ENCODE measurements around the gene IFT43.
A peak's percentile ranks its signal among the peaks of the same experiment; 100 is the strongest.

IFT43 gene

DNA sequence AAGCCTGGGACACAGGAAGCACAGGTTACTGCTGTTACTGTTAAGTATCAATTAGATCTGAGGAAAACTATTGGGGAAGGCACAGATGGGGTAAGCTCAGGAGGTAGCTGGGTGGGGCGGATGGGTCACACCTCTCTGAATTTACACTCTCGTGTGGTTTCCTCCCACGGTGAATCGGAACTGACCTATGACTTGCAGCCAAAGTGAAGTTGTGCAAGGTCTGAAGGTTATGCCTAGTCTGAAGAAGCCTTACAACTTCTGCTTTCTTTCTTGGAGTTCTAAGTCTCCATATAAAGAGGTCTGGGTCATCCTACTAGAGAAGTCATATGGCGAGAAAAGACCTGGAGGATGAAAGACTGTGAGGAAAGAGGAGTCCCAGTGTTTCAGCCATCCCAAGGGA, 140.5 kb downstream of the IFT43 start:
- no peak for DNase-seq
- Histone ChIP-seq H2BK12ac (ENCODE audit: low read length) (no peak overlapping the region), H3K4me2 (ENCODE audit: low read length) (no peak overlapping the region), H3K27me3 (ENCODE audit: insufficient read depth, low read length) (no peaks in the 10 kb centered on the region), H2BK120ac (ENCODE audit: insufficient read depth, low read length, poor library complexity) (no peak overlapping the region), H4K12ac (ENCODE audit: low read depth, low read length) (no peak overlapping the region), H3K36me3 (ENCODE audit: control insufficient read depth in 1 of 2, insufficient read depth in 2 of 2, low read length in 2 of 2) (no peaks in the 10 kb centered on the region), H3K4ac (ENCODE audit: low read depth, low read length) (no peak overlapping the region), H3K9ac (ENCODE audit: low read length) (no peak overlapping the region), H4K8ac (ENCODE audit: low read depth, low read length) (no peak overlapping the region), H2BK5ac (ENCODE audit: low read depth, low read length, poor library complexity) (no peak overlapping the region), H3K18ac (ENCODE audit: low read length) (no peak overlapping the region), H3K9me3 (ENCODE audit: insufficient read depth, low read depth, low read length) (no peaks in the 10 kb centered on the region), H3K79me1 (ENCODE audit: low read length) (no peaks in the 10 kb centered on the region), H2AK5ac (ENCODE audit: low read length) (no peak overlapping the region), H3K4me3 (ENCODE audit: low read depth, low read length) (no peak overlapping the region), H3K79me2 (ENCODE audit: control insufficient read depth, insufficient read depth, low read length, poor library complexity) (no peaks in the 10 kb centered on the region), H2AFZ (ENCODE audit: insufficient read depth, low read length, poor library complexity) (no peak overlapping the region), H3K27ac (ENCODE audit: low read depth, low read length) (no peak overlapping the region), H3K14ac (ENCODE audit: low read length) (no peak overlapping the region), H3K23ac (ENCODE audit: low read length) (no peak overlapping the region), H3K4me1 (ENCODE audit: control insufficient read depth in 1 of 2, insufficient read depth in 2 of 2, low read length in 2 of 2) (no peaks in the 10 kb centered on the region), H4K91ac (ENCODE audit: low read depth, low read length) (no peak overlapping the region)
- WGBS (ENCODE audit: extremely low coverage, insufficient coverage, insufficient read length) = no CpG with 5 or more reads among the region's 5 CpGs

- no peak overlapping the region for H3K4me2 ChIP-seq (ENCODE audit: low read length)
- no peak overlapping the region for H2BK120ac ChIP-seq (ENCODE audit: insufficient read depth, low read length, poor library complexity)
- H3K4me3 ChIP-seq (ENCODE audit: low read depth, low read length) = no peak overlapping the region
- H3K18ac ChIP-seq (ENCODE audit: low read length) = no peak overlapping the region
- H2BK12ac ChIP-seq (ENCODE audit: low read length) = no peak overlapping the region
- no peak overlapping the region for H3K14ac ChIP-seq (ENCODE audit: low read length)
- no peaks in the 10 kb centered on the region for H3K4me1 ChIP-seq (ENCODE audit: control insufficient read depth in 1 of 2, insufficient read depth in 2 of 2, low read length in 2 of 2)
- no peak overlapping the region for H2AFZ ChIP-seq (ENCODE audit: insufficient read depth, low read length, poor library complexity)
- DNase-seq = no peak
- H3K23ac ChIP-seq (ENCODE audit: low read length) = no peak overlapping the region
- no peak overlapping the region for H3K9ac ChIP-seq (ENCODE audit: low read length)
- H3K79me2 ChIP-seq (ENCODE audit: control insufficient read depth, insufficient read depth, low read length, poor library complexity) = no peaks in the 10 kb centered on the region
- no peaks in the 10 kb centered on the region for H3K36me3 ChIP-seq (ENCODE audit: control insufficient read depth in 1 of 2, insufficient read depth in 2 of 2, low read length in 2 of 2)
- no peaks in the 10 kb centered on the region for H3K79me1 ChIP-seq (ENCODE audit: low read length)
- no peak overlapping the region for H3K27ac ChIP-seq (ENCODE audit: low read depth, low read length)
- peaks cover 6% of the 10 kb centered on the region for H3K27me3 ChIP-seq (ENCODE audit: insufficient read depth, low read length)
- no peaks in the 10 kb centered on the region for H3K9me3 ChIP-seq (ENCODE audit: insufficient read depth, low read depth, low read length)
- H4K91ac ChIP-seq (ENCODE audit: low read depth, low read length) = no peak overlapping the region
- no peak overlapping the region for H2BK5ac ChIP-seq (ENCODE audit: low read depth, low read length, poor library complexity)
- no peak overlapping the region for H3K4ac ChIP-seq (ENCODE audit: low read depth, low read length)
- H4K12ac ChIP-seq (ENCODE audit: low read depth, low read length) = no peak overlapping the region
- WGBS (ENCODE audit: extremely low coverage, insufficient coverage, insufficient read length) = no CpG with 5 or more reads among the region's 3 CpGs
- no peak overlapping the region for H4K8ac ChIP-seq (ENCODE audit: low read depth, low read length)
- H2AK5ac ChIP-seq (ENCODE audit: low read length) = no peak overlapping the region
These were observed 144.5 kb downstream of the IFT43 start for GRCh38 chr14:76129851-76130576.

- no peak overlapping the region for H3K14ac ChIP-seq (ENCODE audit: low read length)
- H3K4me1 ChIP-seq (ENCODE audit: control insufficient read depth in 1 of 2, insufficient read depth in 2 of 2, low read length in 2 of 2) = no peaks in the 10 kb centered on the region
- peak in 1 of 2 donors; percentile 8 for DNase-seq
- H3K9ac ChIP-seq (ENCODE audit: low read length) = no peak overlapping the region
- no peak overlapping the region for H3K4ac ChIP-seq (ENCODE audit: low read depth, low read length)
- H2BK5ac ChIP-seq (ENCODE audit: low read depth, low read length, poor library complexity) = no peak overlapping the region
- peaks cover 6% of the 10 kb centered on the region for H3K27me3 ChIP-seq (ENCODE audit: insufficient read depth, low read length)
- no peak overlapping the region for H4K91ac ChIP-seq (ENCODE audit: low read depth, low read length)
- H3K36me3 ChIP-seq (ENCODE audit: control insufficient read depth in 1 of 2, insufficient read depth in 2 of 2, low read length in 2 of 2) = no peaks in the 10 kb centered on the region
- no peak overlapping the region for H3K23ac ChIP-seq (ENCODE audit: low read length)
- no peak overlapping the region for H3K4me3 ChIP-seq (ENCODE audit: low read depth, low read length)
- no CpG with 5 or more reads among the region's 30 CpGs for WGBS (ENCODE audit: extremely low coverage, insufficient coverage, insufficient read length)
- H3K4me2 ChIP-seq (ENCODE audit: low read length) = no peak overlapping the region
- H2BK12ac ChIP-seq (ENCODE audit: low read length) = no peak overlapping the region
- H3K9me3 ChIP-seq (ENCODE audit: insufficient read depth, low read depth, low read length) = no peaks in the 10 kb centered on the region
- no peak overlapping the region for H3K18ac ChIP-seq (ENCODE audit: low read length)
- H3K27ac ChIP-seq (ENCODE audit: low read depth, low read length) = no peak overlapping the region
- no peaks in the 10 kb centered on the region for H3K79me1 ChIP-seq (ENCODE audit: low read length)
- H2AFZ ChIP-seq (ENCODE audit: insufficient read depth, low read length, poor library complexity) = no peak overlapping the region
- H2BK120ac ChIP-seq (ENCODE audit: insufficient read depth, low read length, poor library complexity) = no peak overlapping the region
- H4K12ac ChIP-seq (ENCODE audit: low read depth, low read length) = no peak overlapping the region
- H3K79me2 ChIP-seq (ENCODE audit: control insufficient read depth, insufficient read depth, low read length, poor library complexity) = no peaks in the 10 kb centered on the region
- no peak overlapping the region for H4K8ac ChIP-seq (ENCODE audit: low read depth, low read length)
- no peak overlapping the region for H2AK5ac ChIP-seq (ENCODE audit: low read length)
These were observed 145.8 kb downstream of the IFT43 start for GRCh38 chr14:76131071-76131965.

DNA sequence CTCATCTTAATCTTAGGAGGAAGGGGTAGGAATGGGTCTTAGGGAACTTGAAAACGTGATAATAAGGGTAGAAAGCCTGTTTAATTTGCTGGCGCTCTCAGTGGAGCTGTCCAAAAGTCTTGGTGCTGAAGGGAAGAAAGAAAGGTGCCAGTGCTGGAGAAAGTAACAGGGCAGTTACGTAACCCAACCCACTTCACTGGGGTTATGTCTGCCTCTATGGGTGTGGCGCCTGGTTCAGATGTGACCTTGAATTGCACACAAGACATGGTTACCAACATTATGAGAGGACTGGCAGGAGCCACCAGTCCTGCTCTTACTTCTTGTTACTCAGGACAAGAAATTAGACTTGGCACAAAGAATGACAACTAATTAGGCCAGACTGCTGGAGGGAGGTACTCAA, 147.5 kb downstream of the IFT43 start:
- H3K27ac ChIP-seq (ENCODE audit: low read depth, low read length) = no peak overlapping the region
- H3K9me3 ChIP-seq (ENCODE audit: insufficient read depth, low read depth, low read length) = no peaks in the 10 kb centered on the region
- no peak overlapping the region for H3K4ac ChIP-seq (ENCODE audit: low read depth, low read length)
- H3K79me2 ChIP-seq (ENCODE audit: control insufficient read depth, insufficient read depth, low read length, poor library complexity) = no peaks in the 10 kb centered on the region
- no peak overlapping the region for H3K14ac ChIP-seq (ENCODE audit: low read length)
- H4K12ac ChIP-seq (ENCODE audit: low read depth, low read length) = no peak overlapping the region
- H4K8ac ChIP-seq (ENCODE audit: low read depth, low read length) = no peak overlapping the region
- no peak overlapping the region for H2AFZ ChIP-seq (ENCODE audit: insufficient read depth, low read length, poor library complexity)
- H3K36me3 ChIP-seq (ENCODE audit: control insufficient read depth in 1 of 2, insufficient read depth in 2 of 2, low read length in 2 of 2) = no peaks in the 10 kb centered on the region
- H2BK12ac ChIP-seq (ENCODE audit: low read length) = no peak overlapping the region
- H3K27me3 ChIP-seq (ENCODE audit: insufficient read depth, low read length) = peaks cover 16% of the 10 kb centered on the region
- no peak overlapping the region for H2BK5ac ChIP-seq (ENCODE audit: low read depth, low read length, poor library complexity)
- WGBS (ENCODE audit: extremely low coverage, insufficient coverage, insufficient read length) = no CpG with 5 or more reads among the region's 4 CpGs
- no peak overlapping the region for H3K9ac ChIP-seq (ENCODE audit: low read length)
- no peak overlapping the region for H3K23ac ChIP-seq (ENCODE audit: low read length)
- H3K79me1 ChIP-seq (ENCODE audit: low read length) = no peaks in the 10 kb centered on the region
- H3K4me2 ChIP-seq (ENCODE audit: low read length) = no peak overlapping the region
- no peak overlapping the region for H3K4me3 ChIP-seq (ENCODE audit: low read depth, low read length)
- no peak overlapping the region for H4K91ac ChIP-seq (ENCODE audit: low read depth, low read length)
- no peak overlapping the region for H2BK120ac ChIP-seq (ENCODE audit: insufficient read depth, low read length, poor library complexity)
- no peak overlapping the region for H2AK5ac ChIP-seq (ENCODE audit: low read length)
- H3K4me1 ChIP-seq (ENCODE audit: control insufficient read depth in 1 of 2, insufficient read depth in 2 of 2, low read length in 2 of 2) = no peaks in the 10 kb centered on the region
- H3K18ac ChIP-seq (ENCODE audit: low read length) = no peak overlapping the region
- DNase-seq = peak in 1 of 2 donors; percentile 66
